NCI-H2107 treated with DMSO at 0.1 percent for 48 hours (cell line): ENCODE measurements around the gene JAZF1.
"Not testable (repeated sequence)": the region's sequence is repeated elsewhere in the genome, so short reads cannot be mapped to it uniquely, and the experiment has no call there.

ENCODE experiments used
- DNase-seq: peaks from one replicate; lab custom pipeline; 2025; ENCODE audit not compliant: unreplicated experiment; lab: John Stamatoyannopoulos, UW

The JAZF1 gene

GRCh38 chr7:27947586-27948278 lies 232.9 kb downstream of the JAZF1 start:
- no peak for DNase-seq

DNA sequence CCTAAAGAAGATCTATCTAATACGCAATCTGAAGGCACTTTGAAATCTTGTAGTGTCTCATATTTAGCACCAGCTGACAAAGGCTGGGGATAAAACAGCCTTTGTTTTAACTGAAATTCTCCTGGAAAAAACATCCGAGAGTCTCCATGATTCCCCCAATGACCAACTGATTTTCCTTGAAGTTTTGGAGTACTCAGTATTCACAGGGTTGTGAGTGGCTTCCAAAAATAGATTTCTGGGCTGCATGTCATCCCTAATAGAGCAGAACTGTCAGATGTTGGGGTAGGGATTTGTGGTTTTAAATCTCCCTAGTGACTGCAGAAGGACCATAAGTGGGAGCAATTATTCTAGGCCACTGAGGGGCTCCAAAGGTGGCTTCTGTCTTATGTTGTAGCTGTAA lies 234.2 kb downstream of the JAZF1 start:
- DNase-seq, result peak; percentile 34

DNA sequence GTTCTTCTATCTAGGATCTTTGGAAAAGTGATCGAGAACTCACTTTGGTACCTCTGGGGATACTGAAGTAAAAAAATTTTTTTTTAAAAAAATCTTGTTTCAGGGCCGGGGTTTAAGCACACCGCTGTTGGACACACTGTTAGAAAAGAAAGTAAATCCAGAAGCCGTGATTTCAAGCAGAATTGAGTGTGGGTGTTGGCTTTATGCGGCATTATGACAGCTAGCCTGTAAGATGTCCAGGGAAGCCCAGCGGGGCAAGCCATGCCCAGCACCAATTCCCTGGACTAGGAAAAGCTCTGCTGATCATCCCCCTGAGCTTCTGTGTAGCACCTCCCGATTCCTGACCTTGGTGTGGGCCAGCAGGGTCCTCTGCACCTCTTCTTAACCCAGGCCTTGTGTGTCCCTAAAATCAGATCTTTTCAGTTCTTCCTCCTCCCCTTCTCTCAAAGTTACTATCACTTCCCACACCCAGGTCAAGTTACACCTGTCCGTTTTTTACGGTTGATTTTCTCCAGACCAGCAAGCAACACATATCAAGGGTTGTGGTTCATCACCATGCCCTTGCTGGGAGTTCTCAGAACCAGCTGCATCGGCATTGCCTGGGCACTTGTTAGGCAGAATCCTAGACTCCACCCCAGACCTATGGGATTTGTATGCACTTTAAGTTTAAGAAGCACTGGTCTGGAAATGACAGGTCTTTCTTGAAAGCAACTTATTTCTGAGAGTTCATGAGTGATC lies 235.4 kb downstream of the JAZF1 start:
- no peak for DNase-seq

DNA sequence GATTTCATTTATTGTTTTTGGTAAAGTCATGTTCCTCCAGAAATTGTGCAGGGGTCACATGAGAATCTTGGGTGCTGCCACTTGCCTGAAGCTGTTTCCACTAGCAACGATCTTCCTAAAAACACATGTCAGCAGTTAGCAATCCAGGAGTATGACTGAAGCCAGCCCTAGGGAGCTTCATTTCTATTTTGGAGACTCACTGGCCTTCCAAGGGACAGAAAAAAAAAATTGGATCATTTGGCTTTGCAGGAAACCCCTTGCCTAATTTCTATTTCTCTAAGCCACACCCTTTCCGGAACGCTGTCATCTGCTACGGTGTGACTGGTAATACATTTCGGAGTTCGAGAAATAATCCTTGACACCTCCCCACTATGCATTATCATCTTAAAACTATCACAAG lies 236.0 kb downstream of the JAZF1 start:
- DNase-seq, result no peak

DNA sequence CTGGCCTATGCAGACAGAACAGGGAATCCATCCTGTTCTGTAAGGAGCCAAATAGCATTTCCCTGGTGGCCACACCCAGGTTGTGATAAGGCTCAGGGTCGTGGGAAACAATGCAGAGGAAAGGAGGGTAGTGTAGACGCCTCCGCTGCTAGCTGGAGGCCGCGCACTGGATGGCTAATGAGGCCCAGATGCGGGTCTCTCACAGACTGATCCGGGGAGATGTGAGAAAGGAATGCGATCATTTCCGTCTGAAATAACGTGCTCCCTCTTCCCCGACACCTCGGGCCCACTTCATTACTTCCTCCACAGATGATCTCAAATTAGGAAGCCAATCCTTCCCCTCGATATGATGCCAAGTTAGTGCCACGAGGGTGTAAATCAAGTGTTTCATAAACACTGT lies 237.4 kb downstream of the JAZF1 start:
- no peak for DNase-seq

DNA sequence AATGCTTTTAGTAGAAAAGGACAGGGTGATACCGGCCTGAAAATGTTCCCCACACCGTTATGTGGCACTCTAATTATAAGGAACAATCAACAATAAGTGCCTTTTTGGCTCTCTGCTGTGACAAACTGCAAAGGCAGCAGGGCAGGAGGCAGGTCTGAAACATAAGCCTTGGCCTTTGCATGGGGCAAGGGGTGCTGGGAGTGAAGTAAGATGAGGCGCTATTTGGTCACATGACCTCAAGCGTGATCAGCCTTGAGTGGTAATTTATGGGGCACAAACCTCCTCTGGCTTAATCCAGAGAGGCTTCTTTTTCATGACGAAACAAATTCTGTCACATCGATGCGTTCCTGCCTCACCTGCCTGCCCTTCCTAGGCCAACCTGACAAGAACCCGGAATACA lies 237.9 kb downstream of the JAZF1 start:
- no peak for DNase-seq

DNA sequence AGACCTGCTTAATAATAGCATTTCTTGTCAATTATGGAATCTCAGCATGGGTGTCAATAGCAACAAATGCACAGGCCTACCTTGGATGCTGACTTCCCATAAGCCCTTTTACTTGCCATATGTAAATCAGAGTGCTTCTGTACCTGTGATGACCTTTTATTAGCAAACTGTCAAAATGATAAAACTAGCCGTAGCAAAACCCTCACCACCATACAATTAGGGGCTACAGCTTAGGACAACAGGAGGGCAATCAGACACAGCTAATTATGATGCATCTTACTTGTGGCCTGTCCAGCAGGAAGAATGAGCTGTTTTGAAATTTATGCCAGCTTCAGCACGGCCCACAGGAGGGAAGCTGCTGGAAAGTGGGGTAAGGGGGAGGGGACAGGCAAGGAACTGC lies 239.1 kb downstream of the JAZF1 start:
- DNase-seq, result no peak

GRCh38 chr7:27940341-27940740 lies 240.3 kb downstream of the JAZF1 start:
- no peak for DNase-seq

DNA sequence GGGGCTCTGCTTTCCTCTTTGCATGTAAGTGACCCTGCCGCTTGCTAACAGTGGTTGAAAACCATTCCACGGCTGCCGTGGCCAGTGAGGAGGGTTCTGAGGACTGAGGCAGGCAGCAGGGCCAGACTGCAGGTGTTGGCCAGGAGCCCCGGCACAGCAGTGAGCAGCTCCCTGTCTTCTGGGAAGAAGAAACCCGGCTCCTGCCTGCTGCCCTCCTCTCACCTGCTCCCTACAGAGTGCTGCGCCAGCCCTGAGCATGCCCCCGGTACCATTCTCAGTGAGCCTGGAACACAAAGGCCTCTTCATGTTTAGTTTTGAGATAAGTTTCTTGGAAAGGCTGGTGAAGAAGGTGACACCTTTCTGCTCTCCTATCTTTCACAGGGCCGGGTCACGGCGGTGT lies 240.7 kb downstream of the JAZF1 start:
- no peak for DNase-seq

DNA sequence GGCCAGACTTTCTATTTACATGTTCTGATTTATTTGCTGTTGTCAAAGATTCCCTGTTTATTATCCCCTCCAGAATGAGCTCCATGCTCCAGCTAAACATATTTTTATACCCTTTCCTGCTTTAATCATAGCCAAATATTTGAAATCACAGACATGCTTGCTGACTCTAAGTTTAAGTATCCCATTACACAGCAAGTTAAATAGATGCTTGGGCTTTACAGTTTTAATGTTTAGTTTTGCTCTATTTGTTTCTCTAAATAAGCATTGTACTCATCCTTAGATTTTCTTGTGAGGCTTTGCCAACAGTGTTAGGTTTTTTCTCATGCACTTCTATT lies 243.9 kb downstream of the JAZF1 start:
- DNase-seq, result no peak

DNA sequence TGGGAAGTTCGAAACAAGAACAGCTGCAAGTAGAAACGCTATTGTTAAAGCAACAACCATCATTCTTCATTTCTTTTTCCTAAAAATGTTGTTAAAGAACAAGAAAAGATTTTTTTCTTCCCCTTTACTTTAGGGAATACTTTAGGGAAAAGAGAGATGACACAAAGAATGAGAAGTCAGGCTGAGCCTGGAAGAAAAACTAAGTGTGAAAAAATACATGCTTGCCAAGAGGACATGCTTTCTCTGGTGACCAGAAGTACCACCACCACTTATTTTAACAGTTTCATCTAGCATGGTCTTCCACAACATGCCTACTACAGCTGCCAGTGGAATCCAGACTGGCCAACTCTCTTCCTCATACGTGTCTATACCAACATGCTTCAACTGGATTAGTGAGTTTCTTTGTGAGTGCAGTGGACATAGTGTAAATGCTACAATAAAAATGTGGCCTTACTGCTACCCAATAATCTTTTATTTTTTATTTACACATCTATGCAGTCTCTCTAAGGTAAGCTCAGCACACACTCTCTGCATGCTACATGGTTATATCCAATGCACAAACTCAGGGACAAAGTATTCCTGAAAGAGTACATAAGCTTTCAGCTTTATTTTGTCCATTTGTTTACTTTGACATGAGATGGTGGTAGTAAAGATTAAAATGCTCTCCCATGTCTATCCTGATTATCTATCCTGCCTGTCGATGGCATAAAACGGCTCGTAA lies 244.4 kb downstream of the JAZF1 start:
- no peak for DNase-seq

GRCh38 chr7:27933671-27934565 lies 246.7 kb downstream of the JAZF1 start:
- DNase-seq, result peak; percentile 70

DNA sequence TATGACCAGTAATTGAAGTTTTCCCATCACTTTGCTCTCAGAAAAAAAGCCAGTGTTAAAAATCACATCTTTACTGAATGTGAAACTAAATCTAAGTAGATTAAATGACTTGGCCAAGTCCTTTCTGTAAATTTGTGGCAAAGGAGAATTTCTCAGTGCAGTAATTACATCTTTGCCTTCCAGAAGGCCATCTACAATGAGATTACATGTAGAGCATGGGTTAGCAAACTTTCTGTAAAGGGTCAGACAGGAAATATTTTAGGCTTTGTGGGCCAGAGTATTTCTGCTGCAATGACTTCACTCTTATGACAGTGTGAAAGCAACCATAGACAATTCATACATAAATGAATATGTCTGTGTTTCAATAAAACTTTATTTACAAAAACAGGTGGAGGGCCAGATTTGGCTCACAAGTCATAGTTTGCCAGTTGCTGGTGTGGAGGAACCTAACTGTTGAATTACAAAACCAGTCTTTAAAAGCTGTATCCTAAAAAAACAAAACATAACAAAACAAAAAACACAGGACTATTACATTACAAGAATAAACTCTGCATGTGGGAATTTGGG lies 249.6 kb downstream of the JAZF1 start:
- DNase-seq, result no peak

- DNase-seq, result no peak
Observed at GRCh38 chr7:27929127-27929526, 251.5 kb downstream of the JAZF1 start.

- DNase-seq, result no peak
Observed at GRCh38 chr7:27928001-27928400, 252.6 kb downstream of the JAZF1 start.

GRCh38 chr7:27925573-27926201 lies 254.9 kb downstream of the JAZF1 start:
- DNase-seq, result no peak

DNA sequence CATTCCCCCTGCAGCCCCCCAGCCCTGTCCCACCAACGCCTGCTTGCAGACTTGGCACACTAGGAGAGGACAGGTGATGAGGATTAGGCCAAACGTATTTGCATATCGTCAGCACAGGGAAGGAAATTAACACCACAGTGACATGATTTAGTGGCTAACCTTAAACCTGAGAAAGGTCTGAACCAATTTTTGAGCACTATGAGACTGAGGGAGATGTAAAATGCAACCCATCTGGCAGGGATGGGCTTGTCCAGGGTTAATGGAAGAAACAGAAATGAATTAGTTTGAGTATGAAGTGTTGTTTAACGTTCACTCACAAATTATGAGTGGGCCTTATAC lies 257.0 kb downstream of the JAZF1 start:
- no peak for DNase-seq

DNA sequence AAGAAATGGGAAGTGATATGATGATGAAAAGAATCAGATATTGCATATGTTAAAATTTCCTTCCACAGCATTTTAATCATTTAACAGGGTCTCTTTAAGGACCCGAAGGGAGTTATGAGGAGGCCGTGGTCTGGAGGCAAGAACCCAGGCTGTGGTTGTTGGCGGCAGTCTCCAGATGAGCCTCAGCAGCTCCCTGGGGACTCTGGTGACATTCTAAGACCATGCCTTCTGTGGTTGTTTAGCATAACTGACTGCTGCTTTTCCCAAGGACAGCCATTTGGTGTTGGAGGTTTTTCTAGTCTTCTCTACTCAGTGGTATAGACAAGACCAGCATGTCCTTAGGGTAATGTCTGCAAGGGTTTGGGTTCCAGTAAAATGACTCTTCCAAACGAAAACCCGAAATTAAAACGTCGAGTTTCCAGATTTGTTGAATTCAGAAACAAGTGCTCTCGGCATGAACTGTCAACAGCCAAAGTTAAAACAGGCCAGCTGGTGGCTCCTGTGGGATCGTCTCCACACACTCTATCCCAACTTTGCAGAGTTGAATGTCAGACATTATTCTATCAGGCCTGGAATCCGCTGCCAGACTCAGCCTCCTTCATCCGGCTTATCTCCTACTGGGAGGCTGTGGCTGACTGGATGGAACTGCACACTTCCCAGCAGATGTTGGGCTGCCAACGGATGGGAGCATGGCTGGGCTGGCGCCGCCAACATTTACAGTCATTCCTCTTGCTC lies 257.5 kb downstream of the JAZF1 start:
- DNase-seq, result no peak

GRCh38 chr7:27922389-27922788 lies 258.2 kb downstream of the JAZF1 start:
- not testable (repeated sequence) for DNase-seq
